DMS153 (cell line): Measurements from ENCODE around the gene P3R3URF.

Experiments
- DNase-seq: peaks from one replicate; lab custom pipeline; 2025; lab: John Stamatoyannopoulos, UW

The P3R3URF gene

GRCh38 chr1:46193984-46194570, 17.8 kb upstream of the P3R3URF start:
- peak; percentile 55 for DNase-seq

- no peak for DNase-seq
These were observed 17.0 kb upstream of the P3R3URF start for GRCh38 chr1:46193285-46193684.

GRCh38 chr1:46192171-46192570, 15.9 kb upstream of the P3R3URF start:
- DNase-seq = no peak

GRCh38 chr1:46191033-46191701, 14.9 kb upstream of the P3R3URF start:
- DNase-seq = no peak

DNA sequence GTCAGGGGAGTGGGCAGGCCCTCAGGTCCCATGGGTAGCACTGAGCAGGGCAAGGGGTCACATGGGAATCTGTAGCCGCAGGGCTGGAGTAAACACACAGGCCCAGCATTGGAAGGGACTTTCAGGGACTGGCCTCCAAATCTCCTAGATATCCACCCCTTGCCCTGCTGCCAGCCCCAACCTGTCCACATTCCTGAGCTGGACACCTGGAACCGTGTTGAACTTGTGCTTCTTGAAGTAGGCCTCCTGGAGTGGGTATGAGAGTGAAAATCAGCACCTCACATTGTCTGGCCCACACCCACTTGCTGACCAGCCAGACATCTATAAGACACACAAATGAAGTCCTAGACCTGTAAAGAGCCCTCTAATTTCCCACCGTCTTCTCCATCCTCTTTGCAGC, 14.3 kb upstream of the P3R3URF start:
- DNase-seq = no peak

GRCh38 chr1:46188295-46189030, 12.2 kb upstream of the P3R3URF start:
- peak; percentile 95 for DNase-seq

- peak; percentile 98 for DNase-seq
These were observed 11.0 kb upstream of the P3R3URF start for GRCh38 chr1:46187106-46187869.

DNA sequence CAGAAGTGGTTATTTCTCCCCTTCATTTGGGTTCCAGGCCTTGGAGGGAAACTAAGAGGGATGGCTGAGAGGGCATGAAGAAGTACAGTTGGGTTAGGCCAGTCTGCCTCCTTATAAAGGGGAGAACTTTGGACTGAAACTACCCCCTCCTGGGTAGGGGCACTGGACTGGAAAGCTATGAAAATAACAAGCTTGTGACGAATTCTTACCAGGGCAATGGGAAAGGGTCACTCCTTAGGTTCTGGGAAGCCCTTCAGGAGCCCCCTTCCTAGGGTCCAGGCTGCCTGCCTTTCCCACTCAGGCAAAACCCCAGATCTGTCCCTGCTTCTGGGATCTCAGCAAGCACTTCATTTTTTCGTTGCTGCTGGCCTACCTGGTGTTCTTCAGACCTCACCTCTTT, 9.8 kb upstream of the P3R3URF start:
- no peak for DNase-seq

DNA sequence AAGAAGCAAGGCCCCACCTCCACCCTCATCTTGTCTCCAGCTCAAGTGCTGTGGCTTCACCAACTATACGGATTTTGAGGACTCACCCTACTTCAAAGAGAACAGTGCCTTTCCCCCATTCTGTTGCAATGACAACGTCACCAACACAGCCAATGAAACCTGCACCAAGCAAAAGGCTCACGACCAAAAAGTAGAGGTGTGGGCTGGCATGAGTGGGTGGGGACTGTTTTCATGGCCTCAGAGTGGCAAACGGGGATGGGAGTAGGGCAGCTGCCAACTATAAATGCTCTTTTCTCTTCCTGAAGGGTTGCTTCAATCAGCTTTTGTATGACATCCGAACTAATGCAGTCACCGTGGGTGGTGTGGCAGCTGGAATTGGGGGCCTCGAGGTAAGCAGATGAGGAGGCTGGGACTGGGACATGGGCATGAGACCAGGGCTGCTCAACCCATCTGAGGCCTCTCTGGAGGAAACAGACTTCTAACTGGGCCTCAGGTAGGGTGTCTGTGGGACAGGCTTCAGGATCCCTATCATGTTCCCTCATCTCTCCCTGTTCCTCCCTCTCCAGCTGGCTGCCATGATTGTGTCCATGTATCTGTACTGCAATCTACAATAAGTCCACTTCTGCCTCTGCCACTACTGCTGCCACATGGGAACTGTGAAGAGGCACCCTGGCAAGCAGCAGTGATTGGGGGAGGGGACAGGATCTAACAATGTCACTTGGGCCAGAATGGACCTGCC, 8.8 kb upstream of the P3R3URF start:
- no peak for DNase-seq

DNA sequence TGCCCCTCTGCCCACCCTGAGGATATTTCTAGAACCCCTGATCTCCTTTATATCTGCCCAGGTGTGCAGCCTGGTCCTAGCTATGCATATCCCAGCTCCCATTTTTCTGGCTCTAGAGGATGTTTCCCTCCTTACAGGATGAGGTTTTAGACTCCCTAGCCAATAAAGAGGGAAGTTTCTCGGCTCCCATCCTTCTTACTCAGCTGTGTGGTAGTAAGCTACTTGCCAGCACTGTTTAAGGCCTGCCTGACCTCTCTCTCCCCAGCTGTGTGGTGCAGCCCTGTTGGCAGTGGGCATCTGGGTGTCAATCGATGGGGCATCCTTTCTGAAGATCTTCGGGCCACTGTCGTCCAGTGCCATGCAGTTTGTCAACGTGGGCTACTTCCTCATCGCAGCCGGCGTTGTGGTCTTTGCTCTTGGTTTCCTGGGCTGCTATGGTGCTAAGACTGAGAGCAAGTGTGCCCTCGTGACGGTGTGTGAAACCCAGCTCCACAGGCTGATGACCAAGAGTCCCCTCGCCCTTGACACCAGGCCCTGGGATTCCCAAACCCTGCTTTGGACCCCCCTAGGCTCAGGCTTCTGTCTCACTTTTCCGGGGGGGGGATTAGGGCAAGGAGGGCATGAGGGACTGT, 7.8 kb upstream of the P3R3URF start:
- DNase-seq = no peak

- DNase-seq = peak; percentile 97
These were observed 7.0 kb upstream of the P3R3URF start for GRCh38 chr1:46183079-46183847.

- peak; percentile 39 for DNase-seq
These were observed 5.3 kb upstream of the P3R3URF start for GRCh38 chr1:46181343-46182260.

- DNase-seq = peak; percentile 92
These were observed 3.9 kb upstream of the P3R3URF start for GRCh38 chr1:46180082-46180616.

GRCh38 chr1:46179138-46180081, 3.1 kb upstream of the P3R3URF start:
- DNase-seq = peak; percentile 90

DNA sequence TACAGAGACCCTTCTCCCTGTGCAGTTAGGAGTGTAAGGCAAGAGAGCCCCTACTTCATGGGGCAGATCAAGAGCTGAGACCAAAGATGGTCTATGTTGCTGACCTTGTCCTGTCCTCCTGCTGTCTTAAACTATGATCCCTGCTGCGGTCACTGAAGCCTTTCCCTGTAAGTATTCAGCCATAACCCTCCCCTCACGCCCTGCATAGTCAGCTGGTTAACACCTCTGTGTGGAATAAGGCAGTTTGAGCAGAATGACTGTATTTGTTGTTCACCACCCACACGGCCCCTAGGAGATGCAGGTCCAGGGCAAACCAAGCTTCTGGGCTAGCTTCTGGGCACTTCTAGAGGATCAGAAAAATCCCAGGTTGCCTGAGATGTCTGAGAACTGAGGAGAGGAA, 1.0 kb downstream of the P3R3URF start:
- DNase-seq = no peak

- no peak for DNase-seq
These were observed 1.6 kb downstream of the P3R3URF start, which contains the start of gene TSPAN1 for GRCh38 chr1:46174448-46175231. Gene TSPAN1, plus strand, starts transcription at chr1:46175087. Its CDS starts 6,021 bp downstream, at chr1:46181108.

- peak; percentile 59 for DNase-seq
These were observed 2.9 kb downstream of the P3R3URF start for GRCh38 chr1:46173361-46173856.
